Measurements from ENCODE around the gene ZNF598.

ZNF598 gene

GRCh38 chr16:1989209-1990100 is 20.2 kb downstream of the ZNF598 start, which contains the start of gene SYNGR3 (continued):
- TF ChIP-seq ZNF510 (tag by site-specific recombination; IDR thresholded peaks at IDR 0.05; ENCODE audit: insufficient replicate concordance), result no peak
- no peak for TF ChIP-seq YY1 (tag by site-specific recombination; IDR thresholded peaks at IDR 0.05)
- no peak for TF ChIP-seq ZNF776 (tag by site-specific recombination; IDR thresholded peaks at IDR 0.05; ENCODE audit: borderline replicate concordance)
- TF ChIP-seq ZNF768 (tag by site-specific recombination; IDR thresholded peaks at IDR 0.05), result no peak
- no peak for TF ChIP-seq ZNF626 (tag by site-specific recombination; IDR thresholded peaks at IDR 0.05)
- no peak for TF ChIP-seq ZNF645 (tag by site-specific recombination; IDR thresholded peaks at IDR 0.05)
- no peak for TF ChIP-seq ZNF24 (tag by site-specific recombination; IDR thresholded peaks at IDR 0.05)
- no peak for TF ChIP-seq MEIS1 (CRISPR knock-in tag; IDR thresholded peaks at IDR 0.05; ENCODE audit: borderline replicate concordance)
- no peak for TF ChIP-seq OVOL3 (tag by site-specific recombination; IDR thresholded peaks at IDR 0.05)
- TF ChIP-seq RBAK (tag by site-specific recombination; IDR thresholded peaks at IDR 0.05), result no peak
- TF ChIP-seq, protein P1, sequence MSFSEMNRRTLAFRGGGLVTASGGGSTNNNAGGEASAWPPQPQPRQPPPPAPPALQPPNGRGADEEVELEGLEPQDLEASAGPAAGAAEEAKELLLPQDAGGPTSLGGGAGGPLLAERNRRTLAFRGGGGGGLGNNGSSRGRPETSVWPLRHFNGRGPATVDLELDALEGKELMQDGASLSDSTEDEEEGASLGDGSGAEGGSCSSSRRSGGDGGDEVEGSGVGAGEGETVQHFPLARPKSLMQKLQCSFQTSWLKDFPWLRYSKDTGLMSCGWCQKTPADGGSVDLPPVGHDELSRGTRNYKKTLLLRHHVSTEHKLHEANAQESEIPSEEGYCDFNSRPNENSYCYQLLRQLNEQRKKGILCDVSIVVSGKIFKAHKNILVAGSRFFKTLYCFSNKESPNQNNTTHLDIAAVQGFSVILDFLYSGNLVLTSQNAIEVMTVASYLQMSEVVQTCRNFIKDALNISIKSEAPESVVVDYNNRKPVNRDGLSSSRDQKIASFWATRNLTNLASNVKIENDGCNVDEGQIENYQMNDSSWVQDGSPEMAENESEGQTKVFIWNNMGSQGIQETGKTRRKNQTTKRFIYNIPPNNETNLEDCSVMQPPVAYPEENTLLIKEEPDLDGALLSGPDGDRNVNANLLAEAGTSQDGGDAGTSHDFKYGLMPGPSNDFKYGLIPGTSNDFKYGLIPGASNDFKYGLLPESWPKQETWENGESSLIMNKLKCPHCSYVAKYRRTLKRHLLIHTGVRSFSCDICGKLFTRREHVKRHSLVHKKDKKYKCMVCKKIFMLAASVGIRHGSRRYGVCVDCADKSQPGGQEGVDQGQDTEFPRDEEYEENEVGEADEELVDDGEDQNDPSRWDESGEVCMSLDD (tag by site-specific recombination; IDR thresholded peaks at IDR 0.05), result no peak
- no peak for TF ChIP-seq ZNF324 (tag by site-specific recombination; IDR thresholded peaks at IDR 0.05)
- no peak for TF ChIP-seq ZNF530 (tag by site-specific recombination; IDR thresholded peaks at IDR 0.05; ENCODE audit: low read depth)
- no peak for TF ChIP-seq ZNF488 (tag by site-specific recombination; IDR thresholded peaks at IDR 0.05)
- TF ChIP-seq ZNF239 (tag by site-specific recombination; IDR thresholded peaks at IDR 0.05), result no peak
- no peak for TF ChIP-seq SETDB1 (IDR thresholded peaks at IDR 0.05; ENCODE audit: insufficient read length, low read length)
- TF ChIP-seq ZBTB1 (tag by site-specific recombination; IDR thresholded peaks at IDR 0.05), result no peak
- TF ChIP-seq TRIM28 (IDR thresholded peaks at IDR 0.05; ENCODE audit: borderline replicate concordance, low read length), result no peak
- 0 out of 2 replicates have a peak, but pooled peaks have one; percentile 33 for TF ChIP-seq ZBTB44 (tag by site-specific recombination; IDR thresholded peaks at IDR 0.05)
- TF ChIP-seq ZBTB17 (tag by site-specific recombination; IDR thresholded peaks at IDR 0.05), result peak; percentile 13; the same call in 1 of the 2 replicates
- TF ChIP-seq, protein P2, sequence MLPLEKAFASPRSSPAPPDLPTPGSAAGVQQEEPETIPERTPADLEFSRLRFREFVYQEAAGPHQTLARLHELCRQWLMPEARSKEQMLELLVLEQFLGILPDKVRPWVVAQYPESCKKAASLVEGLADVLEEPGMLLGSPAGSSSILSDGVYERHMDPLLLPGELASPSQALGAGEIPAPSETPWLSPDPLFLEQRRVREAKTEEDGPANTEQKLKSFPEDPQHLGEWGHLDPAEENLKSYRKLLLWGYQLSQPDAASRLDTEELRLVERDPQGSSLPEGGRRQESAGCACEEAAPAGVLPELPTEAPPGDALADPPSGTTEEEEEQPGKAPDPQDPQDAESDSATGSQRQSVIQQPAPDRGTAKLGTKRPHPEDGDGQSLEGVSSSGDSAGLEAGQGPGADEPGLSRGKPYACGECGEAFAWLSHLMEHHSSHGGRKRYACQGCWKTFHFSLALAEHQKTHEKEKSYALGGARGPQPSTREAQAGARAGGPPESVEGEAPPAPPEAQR (tag by site-specific recombination; IDR thresholded peaks at IDR 0.05), result no peak
- 0 out of 2 replicates have a peak, but pooled peaks have one; percentile 29 for TF ChIP-seq SP7 (tag by site-specific recombination; IDR thresholded peaks at IDR 0.05)
- peak; percentile 58; the same call in 1 of the 2 replicates for TF ChIP-seq WT1 (tag by site-specific recombination; IDR thresholded peaks at IDR 0.05)
- no peak for TF ChIP-seq ZNF843 (tag by site-specific recombination; IDR thresholded peaks at IDR 0.05)
- TF ChIP-seq ZSCAN16 (tag by site-specific recombination; IDR thresholded peaks at IDR 0.05), result no peak
- peak; percentile 14; the same call in 1 of the 2 replicates for TF ChIP-seq ZBTB20 (tag by site-specific recombination; IDR thresholded peaks at IDR 0.05)
- no peak for TF ChIP-seq ZNF76 (tag by site-specific recombination; IDR thresholded peaks at IDR 0.05; ENCODE audit: borderline replicate concordance, low read depth)
- TF ChIP-seq ZBTB48 (tag by site-specific recombination; IDR thresholded peaks at IDR 0.05), result no peak; the same call in 1 of the 2 replicates
- no peak for TF ChIP-seq ZNF555 (tag by site-specific recombination; conservative IDR thresholded peaks at IDR 0.05)
- TF ChIP-seq ZNF10 (tag by site-specific recombination; IDR thresholded peaks at IDR 0.05), result peak; percentile 68; the same call in 1 of the 2 replicates
- TF ChIP-seq GLI4 (tag by site-specific recombination; IDR thresholded peaks at IDR 0.05), result no peak
- no peak for TF ChIP-seq ZSCAN23 (tag by site-specific recombination; IDR thresholded peaks at IDR 0.05)
- TF ChIP-seq ZEB2 (tag by site-specific recombination; IDR thresholded peaks at IDR 0.05), result peak; percentile 25; the same call in 1 of the 2 replicates
- no peak for TF ChIP-seq ZNF433 (tag by site-specific recombination; IDR thresholded peaks at IDR 0.05; ENCODE audit: low read depth)
